NCI-H748 treated with DMSO at 0.1 percent for 48 hours (cell line): Measurements from ENCODE around the gene WNK1.
"Not testable (repeated sequence)": the region's sequence is repeated elsewhere in the genome, so short reads cannot be mapped to it uniquely, and the experiment has no call there.

Source experiments
- DNase-seq: peaks from one replicate; lab custom pipeline; 2025; lab: John Stamatoyannopoulos, UW

The WNK1 gene

GRCh38 chr12:817941-818600 lies 65.7 kb downstream of the WNK1 start:
- DNase-seq: no peak

DNA sequence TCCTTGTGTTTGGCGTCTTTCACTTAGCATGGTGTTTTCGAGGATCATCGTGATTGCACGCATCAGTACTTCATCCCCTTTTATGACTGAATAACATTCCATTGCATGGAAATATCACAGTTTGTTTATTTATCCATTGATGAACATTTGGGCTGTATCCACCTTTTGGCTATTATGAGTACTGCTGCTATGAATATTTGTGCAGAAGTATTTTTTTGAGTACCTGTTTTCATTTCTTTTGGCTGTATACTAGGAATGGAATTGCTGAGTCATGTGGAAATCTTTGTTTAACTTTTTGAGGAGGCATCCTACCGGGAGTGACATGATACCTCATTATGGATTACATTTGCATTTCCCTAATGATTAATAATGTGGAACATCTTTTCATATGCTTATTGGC lies 66.4 kb downstream of the WNK1 start:
- no peak for DNase-seq

GRCh38 chr12:820336-820735 lies 68.0 kb downstream of the WNK1 start:
- DNase-seq: no peak

DNA sequence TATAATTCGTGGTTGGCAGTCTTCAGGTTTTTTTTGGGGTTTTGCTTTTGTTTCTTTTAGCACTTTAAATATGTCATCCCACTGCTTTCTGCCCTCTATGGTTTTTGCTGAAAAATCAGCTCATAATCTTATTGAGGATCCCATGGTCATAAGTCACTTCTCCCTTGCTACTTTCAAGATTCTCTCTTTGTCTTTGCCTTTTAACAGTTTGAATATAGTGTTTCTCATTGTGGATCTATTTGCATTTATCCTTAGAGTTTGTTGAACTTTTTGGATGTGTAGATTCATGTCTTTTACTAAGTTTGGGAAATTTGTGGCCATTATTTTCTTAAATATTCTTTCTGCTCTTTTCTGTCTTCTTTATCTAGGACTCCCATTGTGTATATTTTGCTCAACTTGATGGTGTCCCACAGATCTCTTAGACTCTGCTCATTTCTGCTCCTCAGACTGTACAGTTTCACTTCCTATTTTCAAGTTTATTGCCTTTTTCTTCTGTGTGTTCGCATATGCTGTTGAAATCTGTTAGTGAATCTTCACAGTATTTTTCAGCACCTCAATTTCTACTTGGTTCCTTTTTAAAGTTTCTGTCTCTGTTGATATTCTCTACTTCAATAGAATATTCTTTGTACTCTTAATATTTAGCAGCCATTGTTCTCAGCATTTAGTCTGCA lies 70.8 kb downstream of the WNK1 start:
- no peak for DNase-seq

- no peak for DNase-seq
These were observed 74.0 kb downstream of the WNK1 start for GRCh38 chr12:826331-826730.

DNA sequence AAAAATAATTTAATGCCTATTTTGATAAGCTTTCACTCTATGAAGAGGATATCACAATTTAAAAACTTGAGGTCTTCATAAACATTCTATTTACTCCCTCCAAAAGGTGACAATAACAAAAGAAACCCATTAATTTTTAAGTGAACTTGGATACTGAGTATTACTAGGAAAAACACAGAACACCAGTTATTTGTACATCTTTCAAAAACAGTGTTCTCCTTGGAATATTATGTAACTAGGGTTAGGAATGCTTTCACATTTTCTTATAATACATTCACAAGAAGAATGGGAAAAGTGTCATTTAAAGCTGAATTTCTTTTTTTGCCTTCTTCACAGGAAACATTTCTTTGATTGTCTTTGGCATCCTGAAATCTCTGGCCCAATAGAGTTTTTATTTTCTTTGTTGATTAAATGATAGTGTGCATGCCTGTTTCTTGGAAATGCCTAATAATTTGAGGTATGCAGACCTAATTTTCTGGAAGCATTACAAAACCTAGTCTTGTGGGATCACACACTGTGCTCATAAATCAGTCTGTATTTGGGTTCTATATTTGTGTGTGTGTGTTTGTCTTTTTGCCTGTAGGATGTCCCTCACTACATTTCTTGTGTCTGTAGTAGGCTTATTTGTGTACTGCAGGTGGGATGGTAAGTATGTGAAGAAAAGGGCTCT lies 76.5 kb downstream of the WNK1 start:
- DNase-seq: no peak

- DNase-seq: no peak
These were observed 77.9 kb downstream of the WNK1 start for GRCh38 chr12:830111-830867.

GRCh38 chr12:835754-836518 lies 83.6 kb downstream of the WNK1 start:
- no peak for DNase-seq

GRCh38 chr12:836952-837351 lies 84.6 kb downstream of the WNK1 start:
- DNase-seq: no peak

DNA sequence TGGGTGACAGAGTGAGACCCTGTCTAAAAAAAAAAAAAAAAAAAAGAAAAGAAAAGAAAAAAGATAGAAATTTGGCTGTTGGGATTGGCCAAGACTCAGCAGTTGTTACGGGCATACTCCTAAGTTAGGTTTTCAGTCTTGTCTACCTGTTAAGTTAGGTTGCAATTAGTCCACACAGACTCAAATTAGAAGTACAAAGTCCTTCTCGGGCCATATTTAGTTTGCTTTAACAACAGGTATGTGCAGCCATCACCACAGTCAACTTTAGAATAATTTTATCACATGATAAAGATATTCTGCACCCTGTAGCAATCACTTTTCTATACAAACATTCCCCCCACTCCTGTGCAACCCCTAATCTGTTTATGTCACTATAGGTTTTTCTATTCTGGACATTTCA lies 85.2 kb downstream of the WNK1 start:
- no peak for DNase-seq

- DNase-seq: no peak
These were observed 91.2 kb downstream of the WNK1 start for GRCh38 chr12:843609-844008.

- no peak for DNase-seq
These were observed 94.0 kb downstream of the WNK1 start for GRCh38 chr12:846421-846820.

GRCh38 chr12:848173-848865 lies 95.9 kb downstream of the WNK1 start:
- no peak for DNase-seq

- no peak for DNase-seq
These were observed 96.6 kb downstream of the WNK1 start for GRCh38 chr12:848882-849527.

GRCh38 chr12:849733-850437 lies 97.5 kb downstream of the WNK1 start:
- DNase-seq: not testable (repeated sequence)

DNA sequence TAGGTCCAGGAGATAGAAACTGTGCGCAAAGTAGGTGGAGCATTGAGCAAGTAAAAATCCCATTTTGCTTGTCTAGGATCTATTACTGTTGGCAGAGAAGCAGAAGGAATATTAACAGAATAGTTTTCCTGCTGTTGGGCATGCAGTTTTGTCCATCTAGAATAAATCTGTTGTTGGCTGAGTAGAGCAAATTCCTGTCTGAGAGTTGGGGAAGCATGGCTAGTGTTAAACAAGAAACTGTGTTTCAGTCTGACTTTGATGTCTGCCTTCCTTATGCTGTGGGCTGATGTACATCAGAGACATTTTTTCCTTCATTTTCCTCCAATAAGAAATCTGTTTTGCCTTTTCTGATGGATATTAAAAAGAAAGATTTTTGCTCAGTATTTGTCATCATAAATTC lies 99.0 kb downstream of the WNK1 start:
- no peak for DNase-seq

DNA sequence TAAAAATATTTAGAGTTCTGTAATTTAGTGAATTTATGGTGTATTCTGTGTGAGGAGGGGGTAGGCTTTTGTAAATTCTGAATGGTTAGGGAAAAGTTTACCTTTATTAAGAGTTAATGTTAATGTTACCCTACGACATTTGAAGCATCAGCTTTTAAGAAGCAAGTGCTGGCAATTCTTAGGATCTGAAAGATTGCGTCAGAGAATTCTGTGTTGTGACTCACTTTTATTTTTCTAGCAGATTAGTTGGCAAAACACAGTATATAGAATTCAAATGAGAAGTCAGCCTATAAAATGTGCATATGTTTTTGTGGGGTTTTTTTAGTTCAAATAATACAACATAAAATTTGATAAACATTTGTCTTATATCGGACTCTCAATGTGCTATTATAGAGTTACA lies 99.5 kb downstream of the WNK1 start:
- DNase-seq: no peak

DNA sequence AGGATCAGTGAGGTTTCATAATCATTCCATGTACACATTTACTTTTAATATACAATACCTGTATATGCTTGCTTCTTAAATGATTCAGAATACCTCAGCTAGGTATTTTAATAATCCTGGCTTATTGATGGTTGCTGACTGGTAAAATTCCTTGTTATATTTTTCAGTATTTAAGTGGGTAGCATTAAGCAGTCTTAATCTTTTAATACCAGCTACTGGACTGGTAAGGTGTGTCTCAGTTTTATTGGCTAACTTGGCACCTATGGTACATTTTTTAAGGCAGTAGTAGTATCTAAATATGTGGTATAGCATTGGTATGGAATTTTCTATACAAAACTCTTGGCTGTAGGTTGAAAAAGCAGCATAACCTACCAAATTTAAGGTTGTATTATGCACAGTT lies 100.5 kb downstream of the WNK1 start:
- DNase-seq: no peak

DNA sequence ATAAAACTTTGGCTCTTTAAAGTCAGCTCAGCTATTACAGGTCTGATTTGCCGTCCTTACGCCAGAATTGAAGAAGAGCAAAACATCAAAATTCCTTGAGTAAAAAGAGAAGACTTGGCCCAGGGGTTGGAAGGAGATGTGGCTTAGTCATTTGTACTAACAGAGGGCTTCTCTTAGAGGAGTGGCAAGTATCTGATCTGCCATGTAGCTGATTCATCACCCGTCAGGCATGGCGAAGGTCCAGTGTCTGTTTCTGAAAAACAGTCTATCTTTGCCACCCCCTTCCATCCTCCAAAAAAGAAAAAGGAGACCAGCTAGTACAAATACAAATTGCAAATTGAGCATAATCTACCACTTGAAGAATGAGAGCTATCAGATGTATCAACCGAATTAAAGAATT lies 105.2 kb downstream of the WNK1 start:
- DNase-seq: no peak

DNA sequence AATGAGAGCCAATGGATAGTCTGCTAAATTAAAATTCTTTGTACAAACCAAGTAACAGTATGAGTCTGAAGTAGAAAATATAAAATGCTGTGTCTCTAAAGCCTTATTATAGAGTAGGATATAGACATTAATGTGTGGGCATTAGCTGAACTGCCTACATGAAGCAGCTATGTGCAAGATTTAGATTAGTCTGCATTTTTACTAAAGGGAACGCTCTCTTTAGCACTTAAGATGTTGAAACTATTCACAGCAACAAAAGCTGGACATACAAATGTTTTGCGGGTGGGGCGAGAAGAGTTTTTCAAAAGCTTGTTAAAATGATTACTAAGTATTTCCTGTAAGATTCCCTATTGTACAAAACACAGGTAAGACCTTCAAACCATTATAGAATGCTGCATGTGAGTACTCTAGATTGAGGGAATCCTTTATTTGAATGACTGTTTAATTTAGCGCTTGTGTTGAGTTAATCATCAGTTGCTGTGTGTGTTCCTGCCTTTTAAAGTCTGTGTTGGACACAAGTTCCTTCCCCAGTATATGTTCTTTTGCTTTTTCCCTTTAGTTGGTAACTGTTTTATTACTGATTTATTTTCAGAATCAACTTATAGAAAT lies 110.0 kb downstream of the WNK1 start:
- no peak for DNase-seq
